ENCODE results near the gene MAP3K5. TPM values are rescaled to one million over a fixed set of nuclear protein-coding genes. Genes with fewer than 3 reads are reported as not detected.
"Not testable (repeated sequence)": the region's sequence is repeated elsewhere in the genome, so short reads cannot be mapped to it uniquely, and the experiment has no call there.

The MAP3K5 gene
- total RNA-seq, 1 donor from 2014 or later: 6.1 TPM

DNA sequence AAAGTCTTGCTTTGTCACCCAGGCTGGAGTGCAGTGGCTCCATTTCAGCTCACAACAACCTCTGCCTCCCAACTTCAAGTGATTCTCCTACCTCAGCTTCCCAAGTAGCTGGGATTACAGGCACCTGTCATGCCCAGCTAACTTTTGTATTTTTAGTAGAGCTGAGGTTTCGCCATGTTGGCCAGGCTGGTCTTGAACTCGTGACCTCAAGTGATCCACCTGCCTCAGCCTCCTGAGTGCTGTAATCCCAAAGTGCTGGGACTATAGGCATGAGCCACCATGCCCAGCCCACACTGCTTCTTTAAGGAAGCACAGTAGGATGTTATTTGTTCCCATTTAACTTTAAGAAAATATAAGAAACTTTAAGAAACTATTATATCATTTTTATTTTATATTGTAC lies 206.8 kb downstream of the MAP3K5 start:
- peaks cover 34% of the 10 kb centered on the region for H3K36me3 Mint-ChIP-seq (ENCODE audit: low read depth)
- DNase-seq (ENCODE audit: low spot score); intact Hi-C loops (cut with micrococcal nuclease); H3K4me3 Mint-ChIP-seq (ENCODE audit: low read depth); H3K4me1 Mint-ChIP-seq (ENCODE audit: low read depth); H3K27ac Mint-ChIP-seq; H3K9me3 Mint-ChIP-seq; H3K27me3 Mint-ChIP-seq (ENCODE audit: low read depth): not testable (repeated sequence)

- H3K27me3 Mint-ChIP-seq (ENCODE audit: low read depth); H3K4me3 Mint-ChIP-seq (ENCODE audit: low read depth); DNase-seq (ENCODE audit: low spot score); intact Hi-C loops (cut with micrococcal nuclease); H3K27ac Mint-ChIP-seq; H3K9me3 Mint-ChIP-seq; H3K4me1 Mint-ChIP-seq (ENCODE audit: low read depth): not testable (repeated sequence)
- H3K36me3 Mint-ChIP-seq (ENCODE audit: low read depth): peaks cover 34% of the 10 kb centered on the region
These were observed 208.0 kb downstream of the MAP3K5 start for GRCh38 chr6:136584290-136584689.

DNA sequence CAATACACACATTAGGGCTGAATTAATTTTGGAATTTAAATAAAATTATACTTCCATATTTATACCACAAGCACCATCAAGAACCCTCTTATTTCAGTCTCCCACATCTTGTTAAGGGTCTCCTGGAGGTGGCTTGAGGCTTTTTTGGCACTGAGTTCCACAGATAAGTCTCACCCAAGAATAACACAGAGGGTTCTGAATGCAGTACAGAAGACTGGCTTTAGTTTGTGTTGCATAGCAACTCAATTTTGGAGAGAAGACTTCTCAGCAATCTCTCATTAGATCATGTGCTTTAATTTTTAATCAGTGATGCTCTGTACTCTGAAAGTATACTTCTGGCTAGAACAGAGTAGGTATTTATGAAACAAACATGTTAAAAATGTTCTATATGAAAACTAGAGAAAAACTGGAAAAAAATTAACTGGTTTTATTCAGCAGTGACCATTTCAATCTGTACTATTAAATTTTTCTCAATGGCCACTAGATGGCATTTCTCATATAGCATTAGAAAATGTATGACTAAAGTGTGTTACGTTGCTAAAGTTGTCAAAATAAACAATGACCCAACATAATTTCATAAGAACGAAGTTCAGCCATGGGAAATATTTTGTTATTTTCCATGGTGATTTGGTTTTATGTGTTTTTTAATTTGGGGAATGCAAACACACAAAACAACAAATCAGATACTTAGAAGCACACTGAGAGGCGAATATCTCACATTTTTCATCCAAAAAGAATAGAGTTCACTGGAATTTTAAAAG lies 209.4 kb downstream of the MAP3K5 start:
- peaks cover 29% of the 10 kb centered on the region for H3K36me3 Mint-ChIP-seq (ENCODE audit: low read depth)
- no peak overlapping the region for H3K4me3 Mint-ChIP-seq (ENCODE audit: low read depth)
- no peaks in the 10 kb centered on the region for H3K27me3 Mint-ChIP-seq (ENCODE audit: low read depth)
- H3K4me1 Mint-ChIP-seq (ENCODE audit: low read depth): no peaks in the 10 kb centered on the region
- intact Hi-C loops (cut with micrococcal nuclease): loop anchor here (1.0 kb wide), 1 partner anchor 61 kb away; no protein-coding TSS in a partner anchor
- H3K27ac Mint-ChIP-seq: no peak overlapping the region
- no peak for DNase-seq (ENCODE audit: low spot score)
- H3K9me3 Mint-ChIP-seq: no peaks in the 10 kb centered on the region

GRCh38 chr6:136579800-136580199 lies 212.5 kb downstream of the MAP3K5 start:
- Mint-ChIP-seq H3K36me3 (ENCODE audit: low read depth) (peaks cover 38% of the 10 kb centered on the region), H3K4me1 (ENCODE audit: low read depth) (no peaks in the 10 kb centered on the region), H3K9me3 (no peaks in the 10 kb centered on the region), H3K27me3 (ENCODE audit: low read depth) (no peaks in the 10 kb centered on the region), H3K27ac (no peak overlapping the region), H3K4me3 (ENCODE audit: low read depth) (no peak overlapping the region)
- intact Hi-C loops (cut with micrococcal nuclease): no loop called here
- DNase-seq (ENCODE audit: low spot score): no peak

DNA sequence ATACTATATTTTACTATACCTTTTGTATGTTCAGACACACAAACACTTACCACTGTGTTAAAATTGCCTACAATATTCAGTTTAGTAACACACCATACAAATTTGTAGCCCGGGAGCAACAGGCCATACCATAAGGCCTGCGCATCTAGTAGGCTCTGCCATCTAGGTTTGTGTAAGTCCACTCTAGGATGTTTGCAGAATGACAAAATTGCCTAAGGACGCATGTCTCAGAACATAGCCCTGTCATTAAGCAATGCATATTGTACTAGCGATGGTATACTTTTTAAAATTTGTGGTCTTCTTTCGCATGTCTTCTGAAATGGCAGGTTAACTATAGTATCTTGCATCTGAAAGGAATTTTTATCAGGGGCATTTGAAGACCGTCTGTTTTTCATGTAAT lies 215.5 kb downstream of the MAP3K5 start:
- Mint-ChIP-seq H3K4me3 (ENCODE audit: low read depth) (no peak overlapping the region), H3K9me3 (peaks cover 6% of the 10 kb centered on the region), H3K27ac (no peak overlapping the region), H3K27me3 (ENCODE audit: low read depth) (no peaks in the 10 kb centered on the region), H3K36me3 (ENCODE audit: low read depth) (peaks cover 39% of the 10 kb centered on the region), H3K4me1 (ENCODE audit: low read depth) (no peaks in the 10 kb centered on the region)
- intact Hi-C loops (cut with micrococcal nuclease): no loop called here
- DNase-seq (ENCODE audit: low spot score): no peak

DNA sequence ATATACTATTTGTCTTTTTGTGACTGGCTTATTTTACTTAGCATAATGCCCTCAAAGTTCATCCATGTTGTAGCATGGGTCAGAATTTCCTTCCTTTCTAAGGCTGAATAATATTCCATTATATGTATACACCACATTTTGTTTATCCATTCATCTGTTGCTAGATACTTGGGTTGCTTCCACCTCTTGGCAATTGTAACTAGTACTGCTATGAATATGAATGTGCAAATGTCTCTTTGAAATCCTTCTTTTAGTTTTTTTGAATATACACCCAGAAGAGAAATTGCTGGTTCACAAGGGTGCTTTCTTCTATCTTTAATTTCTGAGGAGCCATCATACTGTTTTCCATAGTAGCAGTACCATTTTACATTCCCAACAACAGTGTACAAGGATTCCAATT lies 220.8 kb downstream of the MAP3K5 start:
- Mint-ChIP-seq H3K36me3 (ENCODE audit: low read depth) (peaks cover 54% of the 10 kb centered on the region), H3K4me3 (ENCODE audit: low read depth) (no peak overlapping the region), H3K27ac (no peak overlapping the region), H3K4me1 (ENCODE audit: low read depth) (peaks cover 6% of the 10 kb centered on the region), H3K27me3 (ENCODE audit: low read depth) (no peaks in the 10 kb centered on the region), H3K9me3 (peaks cover 26% of the 10 kb centered on the region)
- intact Hi-C loops (cut with micrococcal nuclease): no loop called here
- no peak for DNase-seq (ENCODE audit: low spot score)

GRCh38 chr6:136571065-136571464 lies 221.2 kb downstream of the MAP3K5 start:
- Mint-ChIP-seq H3K36me3 (ENCODE audit: low read depth) (peaks cover 55% of the 10 kb centered on the region), H3K9me3 (peaks cover 26% of the 10 kb centered on the region), H3K4me1 (ENCODE audit: low read depth) (peaks cover 6% of the 10 kb centered on the region), H3K27me3 (ENCODE audit: low read depth) (no peaks in the 10 kb centered on the region), H3K4me3 (ENCODE audit: low read depth) (no peak overlapping the region), H3K27ac (no peak overlapping the region)
- no peak for DNase-seq (ENCODE audit: low spot score)
- intact Hi-C loops (cut with micrococcal nuclease): no loop called here

- Mint-ChIP-seq H3K27me3 (ENCODE audit: low read depth) (no peaks in the 10 kb centered on the region), H3K27ac (no peak overlapping the region), H3K4me1 (ENCODE audit: low read depth) (peaks cover 14% of the 10 kb centered on the region), H3K36me3 (ENCODE audit: low read depth) (peaks cover 49% of the 10 kb centered on the region), H3K4me3 (ENCODE audit: low read depth) (no peak overlapping the region), H3K9me3 (peaks cover 23% of the 10 kb centered on the region)
- no peak for DNase-seq (ENCODE audit: low spot score)
- intact Hi-C loops (cut with micrococcal nuclease): no loop called here
These were observed 224.1 kb downstream of the MAP3K5 start for GRCh38 chr6:136568129-136568528.

DNA sequence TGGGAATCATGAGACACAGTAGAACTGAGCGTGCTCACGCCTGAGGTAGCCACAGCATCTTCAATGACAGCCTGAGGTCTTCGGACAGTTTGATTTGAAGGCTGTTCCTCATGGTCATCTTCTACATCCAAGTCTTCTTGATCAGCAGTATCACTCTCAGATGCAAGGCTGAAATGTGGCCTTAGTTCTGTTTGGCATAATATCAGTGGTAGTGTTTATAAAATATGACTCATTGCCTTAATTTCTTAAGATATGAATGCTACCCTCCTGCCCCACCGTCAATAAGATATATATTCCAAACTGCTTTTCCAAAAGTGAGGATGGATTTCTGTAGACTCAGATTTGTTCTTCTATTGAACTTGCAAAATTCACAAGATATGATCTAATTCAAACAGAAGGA lies 224.6 kb downstream of the MAP3K5 start:
- H3K27ac Mint-ChIP-seq: no peak overlapping the region
- intact Hi-C loops (cut with micrococcal nuclease): no loop called here
- H3K27me3 Mint-ChIP-seq (ENCODE audit: low read depth): no peaks in the 10 kb centered on the region
- DNase-seq (ENCODE audit: low spot score): no peak
- H3K4me1 Mint-ChIP-seq (ENCODE audit: low read depth): peaks cover 14% of the 10 kb centered on the region
- peaks cover 22% of the 10 kb centered on the region for H3K9me3 Mint-ChIP-seq
- H3K4me3 Mint-ChIP-seq (ENCODE audit: low read depth): no peak overlapping the region
- peaks cover 46% of the 10 kb centered on the region for H3K36me3 Mint-ChIP-seq (ENCODE audit: low read depth)

DNA sequence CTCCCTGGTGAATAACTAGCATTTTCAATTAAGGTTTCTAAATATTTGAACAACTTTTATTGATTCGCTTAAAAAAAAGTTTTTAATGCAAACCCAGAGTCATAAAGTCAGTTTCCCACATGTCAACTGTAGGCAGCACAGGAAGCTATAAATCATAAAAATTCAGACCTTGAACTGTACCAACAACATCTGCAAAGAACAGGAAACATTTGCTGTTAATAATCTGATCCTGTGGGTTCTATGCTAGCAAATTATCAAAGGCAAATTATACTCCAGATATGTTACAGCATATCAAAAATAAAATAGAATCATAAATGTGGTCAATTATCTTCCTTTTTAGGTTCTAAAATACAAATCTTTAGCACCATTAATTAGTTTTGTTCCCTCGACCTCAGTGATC lies 225.4 kb downstream of the MAP3K5 start:
- Mint-ChIP-seq H3K9me3 (peaks cover 20% of the 10 kb centered on the region), H3K27me3 (ENCODE audit: low read depth) (no peaks in the 10 kb centered on the region), H3K27ac (no peak overlapping the region), H3K36me3 (ENCODE audit: low read depth) (peaks cover 44% of the 10 kb centered on the region), H3K4me1 (ENCODE audit: low read depth) (peaks cover 14% of the 10 kb centered on the region), H3K4me3 (ENCODE audit: low read depth) (no peak overlapping the region)
- intact Hi-C loops (cut with micrococcal nuclease): no loop called here
- DNase-seq (ENCODE audit: low spot score): no peak

- intact Hi-C loops (cut with micrococcal nuclease): no loop called here
- no peak for DNase-seq (ENCODE audit: low spot score)
- H3K4me3 Mint-ChIP-seq (ENCODE audit: low read depth): no peak overlapping the region
- H3K9me3 Mint-ChIP-seq: peaks cover 13% of the 10 kb centered on the region
- H3K27ac Mint-ChIP-seq: no peak overlapping the region
- H3K27me3 Mint-ChIP-seq (ENCODE audit: low read depth): no peaks in the 10 kb centered on the region
- H3K36me3 Mint-ChIP-seq (ENCODE audit: low read depth): peaks cover 42% of the 10 kb centered on the region
- peaks cover 14% of the 10 kb centered on the region for H3K4me1 Mint-ChIP-seq (ENCODE audit: low read depth)
These were observed 226.2 kb downstream of the MAP3K5 start for GRCh38 chr6:136566007-136566487.

DNA sequence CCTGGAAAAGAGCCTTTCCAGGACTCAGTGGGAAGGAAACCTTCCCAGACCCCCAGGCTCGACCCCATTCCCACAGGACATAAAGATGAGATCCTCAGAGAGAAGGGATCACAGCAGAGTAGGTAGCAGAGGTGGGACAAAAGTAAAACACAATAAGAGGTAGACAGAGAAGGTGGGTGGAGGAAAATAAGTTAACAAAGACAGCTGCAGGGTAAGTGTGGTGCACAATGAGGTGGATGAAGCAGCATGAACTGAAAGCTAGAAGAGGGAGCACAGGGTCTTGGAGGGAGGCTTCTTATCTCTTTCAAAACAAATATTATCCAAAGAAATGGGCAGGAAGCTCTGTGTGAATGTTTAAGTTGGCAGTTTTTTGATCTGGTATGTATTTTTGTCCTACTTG lies 228.1 kb downstream of the MAP3K5 start:
- Mint-ChIP-seq H3K9me3 (no peaks in the 10 kb centered on the region), H3K36me3 (ENCODE audit: low read depth) (peaks cover 30% of the 10 kb centered on the region), H3K27ac (no peak overlapping the region), H3K4me3 (ENCODE audit: low read depth) (no peak overlapping the region), H3K4me1 (ENCODE audit: low read depth) (peaks cover 14% of the 10 kb centered on the region), H3K27me3 (ENCODE audit: low read depth) (no peaks in the 10 kb centered on the region)
- no peak for DNase-seq (ENCODE audit: low spot score)
- intact Hi-C loops (cut with micrococcal nuclease): no loop called here

DNA sequence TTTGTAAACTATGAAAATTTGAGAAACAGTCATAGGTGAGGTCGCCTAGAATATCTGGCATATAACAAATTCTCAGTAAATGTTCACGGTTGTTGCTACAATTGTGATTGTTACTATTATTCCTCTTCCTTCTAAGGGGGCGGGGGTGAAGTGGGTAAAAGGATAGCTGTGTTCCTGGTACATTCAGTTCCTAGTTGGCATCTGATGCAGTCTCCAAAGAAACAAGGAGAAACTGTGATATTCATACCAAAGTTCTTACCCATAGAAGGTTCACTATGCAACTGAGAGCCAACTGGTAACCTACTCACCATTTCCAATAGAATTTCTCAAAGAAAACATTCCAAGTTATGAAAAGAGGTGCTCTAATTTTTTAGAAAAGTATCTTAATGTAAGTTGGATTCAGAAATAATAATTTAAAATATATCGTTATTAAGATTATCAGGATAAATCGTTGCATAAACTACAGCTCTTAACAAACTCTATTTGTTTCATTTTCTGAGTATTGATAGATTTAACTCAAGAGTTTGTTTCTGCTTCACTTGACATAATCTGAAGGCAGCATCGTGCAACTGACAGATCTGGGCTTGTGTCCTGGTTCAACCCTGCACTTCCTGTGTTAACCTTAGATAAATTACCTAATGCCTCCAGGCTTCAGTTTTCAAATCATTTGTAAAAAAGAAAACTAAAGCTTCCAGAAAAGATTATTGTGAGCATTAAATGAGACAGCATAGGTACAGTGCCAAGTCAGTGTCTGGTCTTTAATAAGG lies 228.7 kb downstream of the MAP3K5 start:
- Mint-ChIP-seq H3K9me3 (no peaks in the 10 kb centered on the region), H3K36me3 (ENCODE audit: low read depth) (peaks cover 30% of the 10 kb centered on the region), H3K27ac (no peak overlapping the region), H3K4me1 (ENCODE audit: low read depth) (peaks cover 14% of the 10 kb centered on the region), H3K4me3 (ENCODE audit: low read depth) (no peak overlapping the region), H3K27me3 (ENCODE audit: low read depth) (no peaks in the 10 kb centered on the region)
- intact Hi-C loops (cut with micrococcal nuclease): no loop called here
- DNase-seq (ENCODE audit: low spot score): no peak
